Cardiac fibroblast (primary cell): ENCODE results near the gene MXI1.

Source experiments
- DNase-seq, 2 donors: peaks; one replicate each; pipeline versions ENCODE4 v3.0.0 to v3.0.0-alpha.2; 2010; ENCODE audit warnings: low read depth in 2 of 2
- H3K4me3 ChIP-seq, 2 donors: replicated peaks in 1 of 2; 1 replicate in 1 of 2; 2 replicates in 1 of 2; pipeline ENCODE4 v1.5.1; 2011; ENCODE audit warnings: low read depth in 2 of 2, low read length in 2 of 2, mild to moderate bottlenecking in 2 of 2, moderate library complexity in 1 of 2
- CTCF ChIP-seq: IDR thresholded peaks from one replicate; pipeline ENCODE4 v1.5.1; 2011; ENCODE audit warnings: low read depth, mild to moderate bottlenecking, low read length, inconsistent platforms

MXI1 gene

GRCh38 chr10:110225441-110225755 is 18.0 kb downstream of the MXI1 start:
- TF ChIP-seq CTCF = no peak
- no peak for DNase-seq
- peak overlapping the region; percentile 39 to 87 for H3K4me3 ChIP-seq

- peak; percentile 68 for TF ChIP-seq CTCF
- DNase-seq = peak; percentile 93 to 96
- H3K4me3 ChIP-seq = peak overlapping the region; percentile 80 to 87
Observed at GRCh38 chr10:110225756-110226542, 18.5 kb downstream of the MXI1 start.

- DNase-seq = peak; percentile 93 to 98
- H3K4me3 ChIP-seq = peak overlapping the region; percentile 80 to 87
- TF ChIP-seq CTCF = no peak
Observed at GRCh38 chr10:110226543-110226925, 19.1 kb downstream of the MXI1 start.

- no peak for TF ChIP-seq CTCF
- peak in 1 of 2 donors; percentile 15 for DNase-seq
- peak overlapping the region; percentile 80 to 87 for H3K4me3 ChIP-seq
Observed at GRCh38 chr10:110226926-110227641, 19.7 kb downstream of the MXI1 start.

GRCh38 chr10:110228066-110228465 is 20.7 kb downstream of the MXI1 start:
- H3K4me3 ChIP-seq = no peak overlapping the region
- no peak for TF ChIP-seq CTCF
- no peak for DNase-seq

- no peak for TF ChIP-seq CTCF
- DNase-seq = no peak
- no peak overlapping the region for H3K4me3 ChIP-seq
Observed at GRCh38 chr10:110229155-110229554, 21.8 kb downstream of the MXI1 start.
